PC-9 (cell line): ENCODE data around the gene FKBP1C. TPM values are rescaled to one million over a fixed set of nuclear protein-coding genes. Genes with fewer than 3 reads are reported as not detected.
"Not testable (repeated sequence)": the region's sequence is repeated elsewhere in the genome, so short reads cannot be mapped to it uniquely, and the experiment has no call there.

ENCODE experiments used
- Bru-seq: library from RNA; stranded (reverse); fragments of 400-500 nt; gene quantifications from one replicate; lab custom pipeline; 2021; lab: Mats Ljungman, UMichigan
- BruChase-seq, 2 experiments: library from RNA; stranded (reverse); fragments of 400-500 nt; gene quantifications; one replicate each; lab custom pipeline; 2021; lab: Mats Ljungman, UMichigan
- BruUV-seq: library from RNA; stranded (reverse); fragments of 400-500 nt; replicated peaks from 2 replicates; lab custom pipeline; 2021; lab: Mats Ljungman, UMichigan
- CTCF ChIA-PET: fragments of 300-600 bp; sonication (Branson Sonifier 250); formaldehyde crosslinking; loops from one replicate; lab custom pipeline; 2022; ENCODE audit warnings: antibody characterized with exemption; lab: Charles Lee
- POLR2A ChIA-PET: fragments of 300-600 bp; sonication (Branson Sonifier 250); formaldehyde crosslinking; loops from one replicate; lab custom pipeline; 2022; ENCODE audit warnings: antibody characterized with exemption; ENCODE audit not compliant: unreplicated experiment; lab: Charles Lee
- DNase-seq, 2 experiments: peaks; one replicate each; pipeline versions ENCODE4 v3.0.0 to v3.0.0-alpha.2; 2015 to 2022; ENCODE audit warnings: mixed read lengths in 1 of 2
- H2AFZ ChIP-seq: fragments of 200-600 bp; sonication (generic); 2 replicates; pipeline ENCODE4 v1.8.1; 2017; ENCODE audit warnings: antibody characterized with exemption
- H3F3A ChIP-seq: fragments of 200-600 bp; sonication (generic); 2 replicates; pipeline ENCODE4 v1.8.1; 2017; ENCODE audit warnings: antibody characterized with exemption, mild to moderate bottlenecking, low read depth; ENCODE audit not compliant: insufficient read depth
- H3K27ac ChIP-seq: fragments of 200-600 bp; sonication (generic); 2 replicates; pipeline ENCODE4 v1.6.1; 2016; ENCODE audit warnings: mixed run types
- H3K27me3 ChIP-seq: fragments of 200-600 bp; sonication (generic); 2 replicates; pipeline ENCODE4 v1.6.1; 2016; ENCODE audit warnings: low read depth, mixed run types; ENCODE audit not compliant: insufficient read depth
- H3K36me3 ChIP-seq: fragments of 200-600 bp; sonication (generic); 2 replicates; pipeline ENCODE4 v1.6.1; 2016; ENCODE audit warnings: low read depth, mixed run types
- H3K4me1 ChIP-seq: fragments of 200-600 bp; sonication (generic); replicated peaks from 2 replicates; pipeline ENCODE4 v1.6.1; 2016; ENCODE audit warnings: mixed run types; ENCODE audit not compliant: insufficient read depth
- H3K4me2 ChIP-seq: fragments of 200-600 bp; sonication (generic); 2 replicates; pipeline ENCODE4 v1.6.1; 2017; ENCODE audit warnings: mixed run types
- H3K4me3 ChIP-seq: fragments of 200-600 bp; sonication (generic); 2 replicates; pipeline ENCODE4 v1.6.1; 2016; ENCODE audit warnings: mixed run types
- H3K79me2 ChIP-seq: fragments of 200-600 bp; sonication (generic); 2 replicates; pipeline ENCODE4 v1.6.1; 2017; ENCODE audit warnings: low read depth, mixed run types
- H3K9me2 ChIP-seq: fragments of 200-600 bp; sonication (generic); 2 replicates; pipeline ENCODE4 v1.8.1; 2017; ENCODE audit warnings: mild to moderate bottlenecking; ENCODE audit not compliant: insufficient read depth
- H3K9me3 ChIP-seq: fragments of 200-600 bp; sonication (generic); 2 replicates; pipeline ENCODE4 v1.8.1; 2016; ENCODE audit warnings: low read depth; ENCODE audit not compliant: insufficient read depth
- H4K20me1 ChIP-seq: fragments of 200-600 bp; sonication (generic); 2 replicates; pipeline ENCODE4 v1.8.1; 2017; ENCODE audit not compliant: insufficient read depth
- EZH2 ChIP-seq: fragments of 200-600 bp; sonication (generic); IDR thresholded peaks from 2 replicates; pipeline ENCODE4 v1.8.0; 2017; ENCODE audit warnings: antibody characterized with exemption, low read depth
- intact Hi-C: fragments of 100-400 bp; cut with micrococcal nuclease; formaldehyde crosslinking; loops from one replicate; pipeline ENCODE4 v1.10.0; 2022; ENCODE audit not compliant: unreplicated experiment
- long read RNA-seq: library from polyadenylated mRNA; stranded (forward); transcript quantifications from one replicate; pipeline ENCODE4 v2.0.0, GENCODE V29; 2022
- total RNA-seq: library from RNA; stranded (reverse); gene quantifications from 2 replicates; pipeline ENCODE4 v1.2.3, GENCODE V29; 2021
- TF ChIP-seq, protein P1 (sequence below): fragments of 200-600 bp; sonication (generic); conservative IDR thresholded peaks from 2 replicates; pipeline ENCODE4 v1.6.1; 2017; ENCODE audit warnings: mixed run types, antibody characterized with exemption, mild to moderate bottlenecking, moderate library complexity

Gene FKBP1C
- 0.46 TPM in 1 of 2 replicates, not detected in the other for total RNA-seq
- Bru-seq, nascent RNA: not detected
- not detected for BruChase-seq, experiment 1, labeled RNA remaining after a 2-hour chase
- BruChase-seq, experiment 2, labeled RNA remaining after a 6-hour chase: not detected
- long read RNA-seq: 0 reads

DNA sequence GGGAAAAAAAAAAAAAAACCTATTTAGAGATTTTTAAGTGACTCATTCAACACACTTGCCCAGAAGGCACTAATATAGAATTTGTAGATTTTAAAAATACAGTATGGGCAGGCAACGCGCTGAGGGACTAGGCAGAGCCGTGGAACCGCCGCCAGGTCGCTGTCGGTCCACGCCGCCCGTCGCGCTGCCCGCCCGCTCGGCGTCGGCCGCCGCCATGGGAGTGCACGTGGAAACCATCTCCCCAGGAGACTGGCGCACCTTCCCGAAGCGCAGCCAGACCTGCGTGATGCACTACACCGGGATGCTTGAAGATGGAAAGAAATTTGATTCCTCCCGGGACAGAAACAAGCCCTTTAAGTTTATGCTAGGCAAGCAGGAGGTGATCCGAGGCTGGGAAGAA lies at the start of gene FKBP1C:
TSS of gene FKBP1C (plus strand) at position 127 of the 400 bp plus-strand sequence.
- H3K4me3 ChIP-seq, H3K79me2 ChIP-seq, H3K4me1 ChIP-seq, BruUV-seq, H3K9me2 ChIP-seq, H2AFZ ChIP-seq, H4K20me1 ChIP-seq, H3K9me3 ChIP-seq, CTCF ChIA-PET, DNase-seq, intact Hi-C loops, H3K4me2 ChIP-seq, H3K27me3 ChIP-seq, H3K36me3 ChIP-seq, POLR2A ChIA-PET, H3K27ac ChIP-seq, H3F3A ChIP-seq: not testable (repeated sequence)

DNA sequence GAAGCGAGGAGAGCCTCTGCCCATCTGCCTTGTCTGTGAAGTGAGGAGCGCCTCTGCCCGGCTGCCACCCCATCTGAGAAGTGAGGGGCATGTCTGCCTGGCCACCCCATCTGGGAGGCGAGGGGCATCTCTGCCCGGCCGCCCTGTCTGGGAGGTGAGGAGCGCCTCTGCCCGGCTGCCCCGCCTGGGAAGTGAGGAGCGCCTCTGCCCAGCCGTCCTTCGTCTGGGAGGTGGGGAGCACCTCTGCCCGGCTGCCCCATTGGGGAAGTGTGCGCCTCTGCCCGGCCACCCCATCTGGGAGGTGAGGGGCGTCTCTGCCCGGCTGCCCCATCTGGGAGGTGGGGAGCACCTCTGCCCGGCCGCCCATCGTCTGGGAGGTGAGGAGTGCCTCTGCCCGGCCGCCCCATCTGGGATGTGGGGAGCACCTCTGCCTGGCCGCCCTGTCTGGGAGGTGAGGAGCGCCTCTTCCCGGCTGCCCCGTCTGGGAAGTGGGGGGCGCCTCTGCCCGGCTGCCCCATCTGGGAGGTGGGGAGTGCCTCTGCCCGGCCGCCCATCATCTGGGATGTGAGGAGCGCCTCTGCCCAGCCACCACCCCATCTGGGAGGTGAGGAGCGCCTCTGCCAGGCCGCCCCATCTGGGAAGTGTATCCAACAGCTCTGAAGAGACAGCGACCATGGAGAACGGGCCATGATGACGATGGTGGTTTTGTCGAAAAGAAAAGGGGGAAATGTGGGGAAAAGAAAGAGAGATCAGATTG lies 47.0 kb upstream of the FKBP1C start:
- POLR2A ChIA-PET, intact Hi-C loops: not testable (repeated sequence)

DNA sequence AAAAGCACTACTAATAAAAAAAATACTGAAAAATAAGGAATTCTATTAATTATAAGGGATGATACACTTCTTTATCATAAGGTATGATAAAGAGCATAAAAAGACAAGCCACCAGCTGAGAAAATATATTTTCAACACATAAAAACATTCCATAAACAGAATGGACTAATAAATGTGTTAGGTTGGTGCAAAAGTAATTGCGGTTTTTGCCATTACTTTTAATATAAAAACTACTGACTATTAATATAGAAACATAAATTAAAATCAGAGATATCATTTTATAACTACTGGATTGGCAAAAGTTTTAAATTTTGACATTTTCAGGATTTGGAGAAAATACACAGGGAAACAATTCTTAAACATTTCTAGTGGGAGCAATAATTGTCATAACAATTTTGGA lies 37.1 kb upstream of the FKBP1C start:
- intact Hi-C loops: no loop called here
- H3K4me2 ChIP-seq: no peak overlapping the region

More for the DNA sequence above, 47.0 kb upstream of the FKBP1C start:
- CTCF ChIA-PET, H3K9me3 ChIP-seq, H3K9me2 ChIP-seq, H3K36me3 ChIP-seq, H2AFZ ChIP-seq, H3K4me3 ChIP-seq, H3K27ac ChIP-seq, H3F3A ChIP-seq, H3K4me2 ChIP-seq, H3K79me2 ChIP-seq, H3K4me1 ChIP-seq, H4K20me1 ChIP-seq, BruUV-seq, DNase-seq, H3K27me3 ChIP-seq: not testable (repeated sequence)

DNA sequence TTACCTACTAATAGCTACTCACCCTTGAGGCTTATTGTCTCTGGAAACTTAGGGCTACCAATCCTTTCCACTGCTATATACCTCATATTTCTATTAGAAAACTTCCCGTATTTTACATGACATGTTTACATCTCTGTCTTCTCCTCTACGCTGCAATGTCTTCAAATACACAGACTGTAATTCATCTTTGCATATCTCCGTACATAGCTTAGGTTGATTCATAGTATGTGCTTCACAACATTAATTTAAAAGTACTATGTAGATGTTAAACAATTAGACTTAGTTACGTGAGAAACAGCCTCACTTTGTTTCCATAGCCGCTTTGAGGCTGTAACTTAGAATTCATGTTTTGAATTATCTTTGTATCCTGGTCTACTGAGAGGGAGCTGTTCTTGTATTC lies 35.1 kb upstream of the FKBP1C start:
- CTCF ChIA-PET: no interaction called here
- BruUV-seq: no TSS peak
- no peak overlapping the region for H2AFZ ChIP-seq
- POLR2A ChIA-PET: no interaction called here
- H3K27me3 ChIP-seq: no peaks in the 10 kb centered on the region
- no peaks in the 10 kb centered on the region for H3K9me3 ChIP-seq
- TF ChIP-seq EZH2: no peak
- TF ChIP-seq, protein P1, sequence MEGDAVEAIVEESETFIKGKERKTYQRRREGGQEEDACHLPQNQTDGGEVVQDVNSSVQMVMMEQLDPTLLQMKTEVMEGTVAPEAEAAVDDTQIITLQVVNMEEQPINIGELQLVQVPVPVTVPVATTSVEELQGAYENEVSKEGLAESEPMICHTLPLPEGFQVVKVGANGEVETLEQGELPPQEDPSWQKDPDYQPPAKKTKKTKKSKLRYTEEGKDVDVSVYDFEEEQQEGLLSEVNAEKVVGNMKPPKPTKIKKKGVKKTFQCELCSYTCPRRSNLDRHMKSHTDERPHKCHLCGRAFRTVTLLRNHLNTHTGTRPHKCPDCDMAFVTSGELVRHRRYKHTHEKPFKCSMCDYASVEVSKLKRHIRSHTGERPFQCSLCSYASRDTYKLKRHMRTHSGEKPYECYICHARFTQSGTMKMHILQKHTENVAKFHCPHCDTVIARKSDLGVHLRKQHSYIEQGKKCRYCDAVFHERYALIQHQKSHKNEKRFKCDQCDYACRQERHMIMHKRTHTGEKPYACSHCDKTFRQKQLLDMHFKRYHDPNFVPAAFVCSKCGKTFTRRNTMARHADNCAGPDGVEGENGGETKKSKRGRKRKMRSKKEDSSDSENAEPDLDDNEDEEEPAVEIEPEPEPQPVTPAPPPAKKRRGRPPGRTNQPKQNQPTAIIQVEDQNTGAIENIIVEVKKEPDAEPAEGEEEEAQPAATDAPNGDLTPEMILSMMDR: no peak
- H3K27ac ChIP-seq: no peak overlapping the region
- intact Hi-C loops: no loop called here
- H3K4me3 ChIP-seq: no peak overlapping the region
- H3K4me2 ChIP-seq: no peak overlapping the region
- no peaks in the 10 kb centered on the region for H3F3A ChIP-seq
- no peaks in the 10 kb centered on the region for H3K4me1 ChIP-seq
- no peaks in the 10 kb centered on the region for H3K9me2 ChIP-seq
- DNase-seq: no peak
- no peaks in the 10 kb centered on the region for H3K36me3 ChIP-seq
- no peaks in the 10 kb centered on the region for H3K79me2 ChIP-seq
- H4K20me1 ChIP-seq: no peaks in the 10 kb centered on the region

More for the DNA sequence above, 37.1 kb upstream of the FKBP1C start:
- BruUV-seq: no TSS peak
- H3K36me3 ChIP-seq: no peaks in the 10 kb centered on the region
- no peaks in the 10 kb centered on the region for H3K4me1 ChIP-seq
- CTCF ChIA-PET: no interaction called here
- no peak overlapping the region for H2AFZ ChIP-seq
- no peaks in the 10 kb centered on the region for H3K27me3 ChIP-seq
- H3K9me3 ChIP-seq: no peaks in the 10 kb centered on the region
- no peak overlapping the region for H3K4me3 ChIP-seq
- TF ChIP-seq, protein P1: no peak
- TF ChIP-seq EZH2: no peak
- no peaks in the 10 kb centered on the region for H4K20me1 ChIP-seq
- POLR2A ChIA-PET: no interaction called here
- H3K9me2 ChIP-seq: no peaks in the 10 kb centered on the region
- no peak overlapping the region for H3K27ac ChIP-seq
- DNase-seq: no peak
- H3F3A ChIP-seq: no peaks in the 10 kb centered on the region
- H3K79me2 ChIP-seq: no peaks in the 10 kb centered on the region
